ENCODE results near the gene QARS1.

Gene QARS1

GRCh38 chr3:49104427-49105291, at the start of gene QARS1:
Gene QARS1 (minus strand): TSS chr3:49104757. CDS start chr3:49104733, 24 bp downstream.
- DNase-seq (ENCODE audit: low spot score), result peak; percentile 90

- no peak for DNase-seq (ENCODE audit: low spot score)
Measured at GRCh38 chr3:49153349-49153912, 48.9 kb upstream of the QARS1 start.

- no peak for DNase-seq (ENCODE audit: low spot score)
Measured at GRCh38 chr3:49151610-49152009, 47.1 kb upstream of the QARS1 start.

GRCh38 chr3:49148159-49148558, 43.6 kb upstream of the QARS1 start:
- DNase-seq (ENCODE audit: low spot score), result no peak

GRCh38 chr3:49140080-49140479, 35.5 kb upstream of the QARS1 start:
- DNase-seq (ENCODE audit: low spot score), result no peak

GRCh38 chr3:49135499-49135898, 30.9 kb upstream of the QARS1 start:
- DNase-seq (ENCODE audit: low spot score), result no peak

GRCh38 chr3:49134471-49135265, 30.1 kb upstream of the QARS1 start:
- no peak for DNase-seq (ENCODE audit: low spot score)

GRCh38 chr3:49133226-49133951, 28.8 kb upstream of the QARS1 start:
- DNase-seq (ENCODE audit: low spot score), result no peak

GRCh38 chr3:49132437-49133225, 28.1 kb upstream of the QARS1 start, which contains the start of gene LAMB2:
Gene LAMB2 (minus strand): TSS chr3:49133050. CDS start chr3:49132867, 183 bp downstream.
- no peak for DNase-seq (ENCODE audit: low spot score)

- no peak for DNase-seq (ENCODE audit: low spot score)
Measured at GRCh38 chr3:49132073-49132436, 27.5 kb upstream of the QARS1 start.

GRCh38 chr3:49131576-49131975, 27.0 kb upstream of the QARS1 start:
- DNase-seq (ENCODE audit: low spot score), result no peak

GRCh38 chr3:49131040-49131439, 26.5 kb upstream of the QARS1 start:
- no peak for DNase-seq (ENCODE audit: low spot score)

GRCh38 chr3:49124991-49125670, 20.6 kb upstream of the QARS1 start:
- no peak for DNase-seq (ENCODE audit: low spot score)

GRCh38 chr3:49124203-49124602, 19.6 kb upstream of the QARS1 start:
- DNase-seq (ENCODE audit: low spot score), result no peak

- no peak for DNase-seq (ENCODE audit: low spot score)
Measured at GRCh38 chr3:49123687-49124086, 19.1 kb upstream of the QARS1 start.

GRCh38 chr3:49122886-49123545, 18.5 kb upstream of the QARS1 start:
- no peak for DNase-seq (ENCODE audit: low spot score)

GRCh38 chr3:49122451-49122850, 17.9 kb upstream of the QARS1 start:
- no peak for DNase-seq (ENCODE audit: low spot score)

GRCh38 chr3:49122022-49122421, 17.5 kb upstream of the QARS1 start:
- DNase-seq (ENCODE audit: low spot score), result no peak

GRCh38 chr3:49121132-49121736, 16.7 kb upstream of the QARS1 start:
- no peak for DNase-seq (ENCODE audit: low spot score)

Data from CD4-positive, alpha-beta T cell treated with Interleukin-15 for 4 hours (primary cell).